Measurements from ENCODE around the gene CFAP61.

Gene CFAP61

DNA sequence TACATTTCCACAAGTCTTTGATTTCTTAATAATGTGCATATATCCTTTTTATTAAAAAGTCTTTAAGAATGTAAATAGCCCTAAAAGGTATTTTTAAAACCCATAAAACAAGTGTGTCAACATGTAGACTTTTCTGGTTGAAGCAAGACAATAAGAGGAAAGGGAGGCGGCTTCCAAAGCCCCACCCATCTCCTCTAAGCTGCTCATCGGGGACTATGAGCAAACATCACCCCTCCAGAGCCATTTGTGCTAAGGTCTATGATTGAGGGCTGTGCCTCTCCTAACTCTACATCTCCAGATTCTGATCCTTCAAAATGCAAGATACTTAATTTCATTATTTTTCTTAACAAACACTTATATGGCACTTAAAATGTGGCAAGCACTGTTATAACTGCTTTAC is 37.7 kb upstream of the CFAP61 start:
- Histone ChIP-seq H3K23ac (ENCODE audit: low read length) (no peak overlapping the region), H3K4me2 (ENCODE audit: low read length) (no peak overlapping the region), H4K8ac (ENCODE audit: low read depth, low read length) (no peak overlapping the region), H3K79me2 (ENCODE audit: control insufficient read depth, insufficient read depth, low read length, poor library complexity) (peaks cover 12% of the 10 kb centered on the region), H3K27ac (ENCODE audit: low read depth, low read length) (no peak overlapping the region), H2BK12ac (ENCODE audit: low read length) (no peak overlapping the region), H2AK5ac (ENCODE audit: low read length) (no peak overlapping the region), H2BK120ac (ENCODE audit: insufficient read depth, low read length, poor library complexity) (no peak overlapping the region), H4K91ac (ENCODE audit: low read depth, low read length) (no peak overlapping the region), H3K4ac (ENCODE audit: low read depth, low read length) (no peak overlapping the region), H2BK5ac (ENCODE audit: low read depth, low read length, poor library complexity) (no peak overlapping the region), H3K18ac (ENCODE audit: low read length) (no peak overlapping the region), H3K36me3 (ENCODE audit: control insufficient read depth in 1 of 2, insufficient read depth in 2 of 2, low read length in 2 of 2) (peaks cover 0 to 2% of the 10 kb centered on the region in 2 experiments), H3K4me1 (ENCODE audit: control insufficient read depth in 1 of 2, insufficient read depth in 2 of 2, low read length in 2 of 2) (peaks cover 0 to 5% of the 10 kb centered on the region in 2 experiments), H3K27me3 (ENCODE audit: insufficient read depth, low read length) (no peaks in the 10 kb centered on the region), H3K9me3 (ENCODE audit: insufficient read depth, low read depth, low read length) (no peaks in the 10 kb centered on the region), H4K12ac (ENCODE audit: low read depth, low read length) (no peak overlapping the region), H2AFZ (ENCODE audit: insufficient read depth, low read length, poor library complexity) (no peak overlapping the region), H3K14ac (ENCODE audit: low read length) (no peak overlapping the region), H3K4me3 (ENCODE audit: low read depth, low read length) (no peak overlapping the region), H3K9ac (ENCODE audit: low read length) (no peak overlapping the region), H3K79me1 (ENCODE audit: low read length) (peaks cover 5% of the 10 kb centered on the region)
- no CpG with 5 or more reads among the region's 2 CpGs for WGBS (ENCODE audit: extremely low coverage, insufficient coverage, insufficient read length)
- DNase-seq, result no peak

DNA sequence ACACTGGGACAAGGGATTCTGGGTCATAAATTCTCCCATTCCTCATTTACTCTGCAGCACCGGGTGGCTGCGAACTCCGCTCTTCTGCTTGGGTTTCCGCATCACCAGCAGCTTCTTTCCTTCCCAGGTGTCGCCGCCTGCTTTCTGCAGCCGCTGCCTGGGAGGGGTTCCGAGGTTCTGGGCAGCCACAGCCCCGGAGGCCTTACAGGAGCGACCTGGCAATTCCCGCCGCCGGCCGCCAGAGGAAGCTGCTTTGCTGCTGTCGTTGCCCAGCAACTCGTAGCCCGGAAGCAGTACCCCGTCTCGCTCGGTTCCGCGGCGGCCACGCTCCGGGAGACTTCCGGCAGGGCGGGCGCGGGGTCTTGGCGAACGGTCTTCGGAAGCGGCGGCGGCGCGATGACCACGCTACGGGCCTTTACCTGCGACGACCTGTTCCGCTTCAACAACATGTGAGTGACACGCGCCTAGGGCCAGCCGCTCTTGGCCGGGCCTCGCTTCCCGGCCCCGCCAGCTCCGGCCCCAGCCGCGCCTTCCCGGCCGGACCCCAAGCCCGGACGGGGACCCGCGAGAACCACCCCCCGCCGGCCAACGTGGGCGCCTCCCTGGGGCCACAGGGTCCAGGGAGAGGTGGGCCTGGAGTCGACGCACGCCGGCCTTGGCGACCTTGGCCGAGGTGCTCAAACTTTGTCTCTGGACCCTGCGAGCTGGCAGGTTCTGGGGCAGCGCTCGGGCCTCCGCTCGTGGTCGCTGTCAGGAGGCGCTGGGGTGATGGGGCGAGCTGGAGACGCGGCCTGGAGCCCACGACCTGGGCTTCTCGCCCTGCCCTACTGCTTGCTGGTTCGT is 35.1 kb upstream of the CFAP61 start, which contains the start of gene NAA20:
Gene NAA20 (plus strand): TSS at position 362 of the 843 bp plus-strand sequence. CDS start 35 bp downstream, at position 397.
- Histone ChIP-seq H2BK12ac (ENCODE audit: low read length) (no peak within 1 kb of the TSS), H3K4me2 (ENCODE audit: low read length) (peak within 1 kb of the TSS; percentile 72), H3K23ac (ENCODE audit: low read length) (no peak within 1 kb of the TSS), H4K8ac (ENCODE audit: low read depth, low read length) (peak within 1 kb of the TSS; percentile 94), H4K91ac (ENCODE audit: low read depth, low read length) (peak within 1 kb of the TSS; percentile 92), H3K79me1 (ENCODE audit: low read length) (peaks cover 5% of the 10 kb centered on the region), H3K27ac (ENCODE audit: low read depth, low read length) (peak within 1 kb of the TSS; percentile 45), H3K36me3 (ENCODE audit: control insufficient read depth in 1 of 2, insufficient read depth in 2 of 2, low read length in 2 of 2) (peaks cover 0 to 10% of the 10 kb centered on the region in 2 experiments), H3K14ac (ENCODE audit: low read length) (peak within 1 kb of the TSS; percentile 79), H3K18ac (ENCODE audit: low read length) (peak within 1 kb of the TSS; percentile 88), H3K4me3 (ENCODE audit: low read depth, low read length) (peak within 1 kb of the TSS; percentile 84), H3K4me1 (ENCODE audit: control insufficient read depth in 1 of 2, insufficient read depth in 2 of 2, low read length in 2 of 2) (peaks cover 0 to 5% of the 10 kb centered on the region in 2 experiments), H3K4ac (ENCODE audit: low read depth, low read length) (peak within 1 kb of the TSS; percentile 66), H2AK5ac (ENCODE audit: low read length) (peak within 1 kb of the TSS; percentile 74), H3K9me3 (ENCODE audit: insufficient read depth, low read depth, low read length) (no peaks in the 10 kb centered on the region), H3K27me3 (ENCODE audit: insufficient read depth, low read length) (no peaks in the 10 kb centered on the region), H3K9ac (ENCODE audit: low read length) (peak within 1 kb of the TSS; percentile 85), H2BK5ac (ENCODE audit: low read depth, low read length, poor library complexity) (peak within 1 kb of the TSS; percentile 46), H2AFZ (ENCODE audit: insufficient read depth, low read length, poor library complexity) (peak within 1 kb of the TSS; percentile 97), H2BK120ac (ENCODE audit: insufficient read depth, low read length, poor library complexity) (peak within 1 kb of the TSS; percentile 39), H3K79me2 (ENCODE audit: control insufficient read depth, insufficient read depth, low read length, poor library complexity) (peaks cover 15% of the 10 kb centered on the region), H4K12ac (ENCODE audit: low read depth, low read length) (peak within 1 kb of the TSS; percentile 57)
- no CpG with 5 or more reads among the region's 81 CpGs for WGBS (ENCODE audit: extremely low coverage, insufficient coverage, insufficient read length)
- peak; percentile 94 to 96 for DNase-seq

DNA sequence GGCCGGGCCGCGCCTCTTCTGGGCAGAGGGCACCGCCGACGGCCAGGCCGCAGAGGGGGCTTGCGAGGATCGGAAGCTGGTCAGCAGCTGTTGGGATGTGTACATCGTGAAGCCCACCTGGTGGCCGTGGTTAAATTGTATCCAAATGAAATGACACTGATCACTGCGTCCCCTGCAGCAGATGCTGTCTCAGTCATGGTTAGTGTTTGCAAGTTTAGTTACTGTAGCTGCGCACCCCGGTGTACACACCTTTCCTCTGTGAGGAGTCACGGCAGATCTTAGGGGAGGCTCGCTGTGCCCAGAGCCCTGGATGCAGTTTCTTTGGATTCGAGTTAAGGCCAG is 34.5 kb upstream of the CFAP61 start:
- no peak overlapping the region for H2BK120ac ChIP-seq (ENCODE audit: insufficient read depth, low read length, poor library complexity)
- WGBS (ENCODE audit: extremely low coverage, insufficient coverage, insufficient read length), result no CpG with 5 or more reads among the region's 17 CpGs
- H3K27ac ChIP-seq (ENCODE audit: low read depth, low read length), result peak overlapping the region; percentile 26
- no peaks in the 10 kb centered on the region for H3K27me3 ChIP-seq (ENCODE audit: insufficient read depth, low read length)
- H4K8ac ChIP-seq (ENCODE audit: low read depth, low read length), result peak overlapping the region; percentile 94
- H3K4me2 ChIP-seq (ENCODE audit: low read length), result peak overlapping the region; percentile 72
- peak overlapping the region; percentile 92 for H4K91ac ChIP-seq (ENCODE audit: low read depth, low read length)
- H2BK5ac ChIP-seq (ENCODE audit: low read depth, low read length, poor library complexity), result peak overlapping the region; percentile 46
- H3K4me3 ChIP-seq (ENCODE audit: low read depth, low read length), result peak overlapping the region; percentile 84
- no peak overlapping the region for H3K23ac ChIP-seq (ENCODE audit: low read length)
- H2AK5ac ChIP-seq (ENCODE audit: low read length), result peak overlapping the region; percentile 74
- H3K79me1 ChIP-seq (ENCODE audit: low read length), result peaks cover 5% of the 10 kb centered on the region
- H2BK12ac ChIP-seq (ENCODE audit: low read length), result no peak overlapping the region
- H3K36me3 ChIP-seq (ENCODE audit: control insufficient read depth in 1 of 2, insufficient read depth in 2 of 2, low read length in 2 of 2), result peaks cover 3 to 14% of the 10 kb centered on the region in 2 experiments
- peaks cover 0 to 5% of the 10 kb centered on the region in 2 experiments for H3K4me1 ChIP-seq (ENCODE audit: control insufficient read depth in 1 of 2, insufficient read depth in 2 of 2, low read length in 2 of 2)
- no peak for DNase-seq
- peak overlapping the region; percentile 97 for H2AFZ ChIP-seq (ENCODE audit: insufficient read depth, low read length, poor library complexity)
- peak overlapping the region; percentile 57 for H4K12ac ChIP-seq (ENCODE audit: low read depth, low read length)
- peak overlapping the region; percentile 79 for H3K14ac ChIP-seq (ENCODE audit: low read length)
- H3K9me3 ChIP-seq (ENCODE audit: insufficient read depth, low read depth, low read length), result no peaks in the 10 kb centered on the region
- H3K9ac ChIP-seq (ENCODE audit: low read length), result peak overlapping the region; percentile 85
- peaks cover 15% of the 10 kb centered on the region for H3K79me2 ChIP-seq (ENCODE audit: control insufficient read depth, insufficient read depth, low read length, poor library complexity)
- H3K18ac ChIP-seq (ENCODE audit: low read length), result peak overlapping the region; percentile 88
- H3K4ac ChIP-seq (ENCODE audit: low read depth, low read length), result peak overlapping the region; percentile 66

DNA sequence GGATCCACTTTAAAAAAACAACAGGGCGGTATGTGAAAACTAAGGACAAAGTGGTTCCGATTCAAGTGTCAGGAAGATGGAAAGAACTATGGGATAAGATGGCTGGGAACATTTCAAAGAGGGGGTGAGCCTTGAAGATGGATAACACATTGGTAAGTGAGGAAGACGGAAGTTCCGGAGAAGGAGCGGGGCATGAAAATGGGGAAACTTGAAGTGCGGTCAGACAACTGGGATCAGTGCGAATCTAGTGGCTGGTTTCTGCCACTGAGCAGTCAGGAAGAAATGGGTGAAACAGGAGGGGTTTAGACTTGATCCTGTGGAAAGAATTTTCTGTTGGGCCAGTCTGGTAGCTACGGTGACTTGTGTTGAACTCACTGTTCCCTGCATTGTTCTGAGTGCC is 34.0 kb upstream of the CFAP61 start:
- no peak overlapping the region for H2AFZ ChIP-seq (ENCODE audit: insufficient read depth, low read length, poor library complexity)
- no peak overlapping the region for H3K18ac ChIP-seq (ENCODE audit: low read length)
- peaks cover 0 to 5% of the 10 kb centered on the region in 2 experiments for H3K4me1 ChIP-seq (ENCODE audit: control insufficient read depth in 1 of 2, insufficient read depth in 2 of 2, low read length in 2 of 2)
- H3K27me3 ChIP-seq (ENCODE audit: insufficient read depth, low read length), result no peaks in the 10 kb centered on the region
- H4K8ac ChIP-seq (ENCODE audit: low read depth, low read length), result no peak overlapping the region
- H3K23ac ChIP-seq (ENCODE audit: low read length), result no peak overlapping the region
- peak overlapping the region; percentile 76 for H3K4ac ChIP-seq (ENCODE audit: low read depth, low read length)
- no peak overlapping the region for H2AK5ac ChIP-seq (ENCODE audit: low read length)
- DNase-seq, result no peak
- H4K12ac ChIP-seq (ENCODE audit: low read depth, low read length), result peak overlapping the region; percentile 41
- no peaks in the 10 kb centered on the region for H3K9me3 ChIP-seq (ENCODE audit: insufficient read depth, low read depth, low read length)
- peaks cover 6 to 15% of the 10 kb centered on the region in 2 experiments for H3K36me3 ChIP-seq (ENCODE audit: control insufficient read depth in 1 of 2, insufficient read depth in 2 of 2, low read length in 2 of 2)
- H2BK12ac ChIP-seq (ENCODE audit: low read length), result no peak overlapping the region
- no peak overlapping the region for H3K14ac ChIP-seq (ENCODE audit: low read length)
- peaks cover 15% of the 10 kb centered on the region for H3K79me2 ChIP-seq (ENCODE audit: control insufficient read depth, insufficient read depth, low read length, poor library complexity)
- H2BK120ac ChIP-seq (ENCODE audit: insufficient read depth, low read length, poor library complexity), result no peak overlapping the region
- H3K79me1 ChIP-seq (ENCODE audit: low read length), result peaks cover 5% of the 10 kb centered on the region
- H3K9ac ChIP-seq (ENCODE audit: low read length), result no peak overlapping the region
- WGBS (ENCODE audit: extremely low coverage, insufficient coverage, insufficient read length), result no CpG with 5 or more reads among the region's 8 CpGs
- H4K91ac ChIP-seq (ENCODE audit: low read depth, low read length), result no peak overlapping the region
- H3K4me2 ChIP-seq (ENCODE audit: low read length), result peak overlapping the region; percentile 72
- H3K4me3 ChIP-seq (ENCODE audit: low read depth, low read length), result no peak overlapping the region
- no peak overlapping the region for H2BK5ac ChIP-seq (ENCODE audit: low read depth, low read length, poor library complexity)
- H3K27ac ChIP-seq (ENCODE audit: low read depth, low read length), result no peak overlapping the region

Measured in trophoblast cell (in vitro differentiated cells and primary cell).